ENCODE results near the gene TATDN2.

DNA sequence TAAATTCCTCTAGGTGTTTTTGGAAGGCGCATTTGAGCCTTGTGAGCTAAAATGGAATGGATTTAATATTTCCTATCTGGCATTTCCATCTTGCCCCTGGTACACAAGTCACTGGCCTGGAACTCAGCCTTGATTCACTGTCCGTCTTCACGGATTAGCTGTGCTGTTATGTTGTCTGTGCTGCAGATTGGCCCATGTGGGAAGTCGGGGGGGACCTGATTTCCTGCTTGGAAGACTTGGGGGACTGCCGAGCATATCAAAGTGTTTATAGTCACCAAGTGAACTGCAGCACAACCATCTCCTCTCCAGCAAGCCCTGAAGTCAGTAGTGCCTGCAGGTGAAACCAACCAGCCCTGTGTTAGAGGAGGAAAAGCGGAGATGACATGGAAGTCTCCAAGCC, 32.3 kb downstream of the TATDN2 start:
- TF ChIP-seq TARDBP (IDR thresholded peaks at IDR 0.05) (no peak), SP1 (IDR thresholded peaks at IDR 0.05) (no peak), HDGF (IDR thresholded peaks at IDR 0.05; ENCODE audit: borderline replicate concordance) (no peak), SUZ12 (IDR thresholded peaks at IDR 0.05) (no peak), NFRKB (IDR thresholded peaks at IDR 0.05) (no peak), FOXM1 (IDR thresholded peaks at IDR 0.05; ENCODE audit: borderline replicate concordance) (no peak), CTBP1 (IDR thresholded peaks at IDR 0.05; ENCODE audit: borderline replicate concordance) (no peak), FOXK2 (IDR thresholded peaks at IDR 0.05) (no peak), BHLHE40 (IDR thresholded peaks at IDR 0.05; ENCODE audit: borderline replicate concordance) (no peak), FOXA1 (IDR thresholded peaks at IDR 0.05) (no peak), L3MBTL2 (conservative IDR thresholded peaks at IDR 0.05) (no peak), ZNF384 (IDR thresholded peaks at IDR 0.05) (no peak)
- TF ChIP-seq, protein P1, sequence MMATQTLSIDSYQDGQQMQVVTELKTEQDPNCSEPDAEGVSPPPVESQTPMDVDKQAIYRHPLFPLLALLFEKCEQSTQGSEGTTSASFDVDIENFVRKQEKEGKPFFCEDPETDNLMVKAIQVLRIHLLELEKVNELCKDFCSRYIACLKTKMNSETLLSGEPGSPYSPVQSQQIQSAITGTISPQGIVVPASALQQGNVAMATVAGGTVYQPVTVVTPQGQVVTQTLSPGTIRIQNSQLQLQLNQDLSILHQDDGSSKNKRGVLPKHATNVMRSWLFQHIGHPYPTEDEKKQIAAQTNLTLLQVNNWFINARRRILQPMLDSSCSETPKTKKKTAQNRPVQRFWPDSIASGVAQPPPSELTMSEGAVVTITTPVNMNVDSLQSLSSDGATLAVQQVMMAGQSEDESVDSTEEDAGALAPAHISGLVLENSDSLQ (IDR thresholded peaks at IDR 0.05), result no peak

Measured in HEK293T (cell line).